IPS-18c (cell line): Measurements from ENCODE around the gene PHF20.
"Not testable (repeated sequence)": the region's sequence is repeated elsewhere in the genome, so short reads cannot be mapped to it uniquely, and the experiment has no call there.

ENCODE experiments used
- H3K4me3 ChIP-seq: 2 replicates; pipeline ENCODE4 v1.7.0; 2013; ENCODE audit warnings: low read depth, mild to moderate bottlenecking, low read length, moderate library complexity; ENCODE audit not compliant: insufficient read depth
- H3K9me3 ChIP-seq: one replicate; pipeline ENCODE4 v1.6.1; 2013; ENCODE audit warnings: mild to moderate bottlenecking, low read length, moderate library complexity; ENCODE audit not compliant: control insufficient read depth, insufficient read depth

PHF20 gene

DNA sequence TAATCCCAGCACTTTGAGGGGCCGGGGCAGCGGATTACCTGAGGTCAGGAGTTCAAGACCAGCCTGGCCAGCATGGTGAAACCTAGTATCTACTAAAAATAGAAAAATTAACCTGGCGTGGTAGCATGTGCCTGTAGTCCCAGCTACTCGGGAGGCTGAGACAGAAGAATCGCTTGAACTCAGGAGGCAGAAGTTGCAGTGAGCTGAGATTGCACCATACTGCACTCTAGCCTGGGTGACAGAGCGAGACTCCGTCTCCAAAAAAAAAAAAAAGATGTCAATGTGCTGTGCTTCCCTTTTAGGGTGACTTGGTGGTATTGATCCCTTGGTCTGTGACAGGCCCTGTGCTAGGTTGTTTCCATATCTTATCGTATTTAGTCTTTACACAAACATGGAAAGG lies 79.8 kb downstream of the PHF20 start:
- not testable (repeated sequence) for H3K4me3 ChIP-seq, H3K9me3 ChIP-seq

DNA sequence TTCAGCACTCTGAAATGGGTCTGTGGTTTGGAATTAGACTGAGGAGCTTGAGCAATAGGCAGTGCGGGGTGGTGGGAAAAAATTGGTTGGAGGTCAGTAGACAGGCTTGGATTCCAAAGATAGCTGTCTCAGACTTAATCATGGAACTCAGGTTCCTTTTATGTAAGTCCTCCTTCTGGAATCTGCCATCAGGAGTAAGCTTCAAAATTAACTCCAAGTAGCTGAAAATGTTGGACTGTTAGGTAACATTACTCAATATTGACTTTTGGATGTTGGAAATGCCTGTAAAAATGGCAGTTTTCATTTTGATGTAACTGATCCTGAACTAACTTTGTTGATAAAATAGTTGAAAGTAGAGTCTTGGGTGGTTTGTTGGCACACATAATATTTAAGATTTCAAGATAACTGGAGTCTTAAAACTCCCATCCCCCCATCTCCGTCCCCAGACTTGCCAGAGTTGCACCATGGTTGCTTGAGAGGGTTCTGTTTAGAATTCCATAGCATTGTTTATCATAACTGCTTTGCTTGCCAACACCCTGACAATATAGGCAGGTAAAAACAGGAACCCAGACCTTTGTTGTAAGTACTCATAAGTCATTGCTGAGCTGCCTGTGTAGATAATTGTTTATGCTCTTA lies 83.0 kb downstream of the PHF20 start:
- Histone ChIP-seq H3K4me3 (no peak overlapping the region), H3K9me3 (no peaks in the 10 kb centered on the region)

DNA sequence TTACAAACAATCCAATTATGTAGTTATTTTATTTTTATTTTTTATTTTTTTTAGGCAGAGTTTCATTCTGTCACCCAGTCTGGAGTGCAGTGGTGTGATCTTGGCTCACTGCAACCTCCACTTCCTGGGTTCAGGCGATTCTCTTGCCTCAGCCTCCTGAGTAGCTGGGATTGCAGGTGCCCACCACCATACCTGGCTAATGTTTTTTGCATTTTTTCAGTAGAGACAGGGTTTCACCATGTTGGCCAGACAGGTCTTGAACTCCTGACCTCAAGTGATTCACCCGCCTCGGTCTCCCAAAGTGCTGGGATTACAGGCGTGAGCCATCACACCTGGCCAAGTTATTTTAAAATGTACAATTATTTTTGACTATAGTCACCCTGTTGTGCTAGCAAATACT lies 83.8 kb downstream of the PHF20 start:
- not testable (repeated sequence) for H3K9me3 ChIP-seq, H3K4me3 ChIP-seq

DNA sequence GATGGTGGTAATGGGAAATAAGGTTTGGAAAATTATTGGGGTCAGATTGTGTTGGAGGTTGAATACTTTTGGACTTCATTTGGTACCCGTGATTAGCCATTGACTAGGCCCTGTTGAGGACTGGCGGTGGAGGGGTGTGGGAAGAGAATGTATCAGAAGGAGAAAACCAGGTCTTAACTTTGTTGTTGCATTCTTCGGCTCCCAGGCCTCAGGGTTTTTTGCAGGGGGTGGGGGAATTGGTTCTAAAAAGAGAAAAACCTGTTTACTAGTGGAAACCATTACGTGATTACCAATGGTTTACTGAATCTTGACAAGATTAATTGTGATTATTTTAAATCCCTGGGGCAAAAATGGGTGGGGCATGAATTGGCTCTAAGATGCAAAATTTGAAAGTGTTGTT lies 85.1 kb downstream of the PHF20 start:
- H3K4me3 ChIP-seq = no peak overlapping the region
- no peaks in the 10 kb centered on the region for H3K9me3 ChIP-seq

DNA sequence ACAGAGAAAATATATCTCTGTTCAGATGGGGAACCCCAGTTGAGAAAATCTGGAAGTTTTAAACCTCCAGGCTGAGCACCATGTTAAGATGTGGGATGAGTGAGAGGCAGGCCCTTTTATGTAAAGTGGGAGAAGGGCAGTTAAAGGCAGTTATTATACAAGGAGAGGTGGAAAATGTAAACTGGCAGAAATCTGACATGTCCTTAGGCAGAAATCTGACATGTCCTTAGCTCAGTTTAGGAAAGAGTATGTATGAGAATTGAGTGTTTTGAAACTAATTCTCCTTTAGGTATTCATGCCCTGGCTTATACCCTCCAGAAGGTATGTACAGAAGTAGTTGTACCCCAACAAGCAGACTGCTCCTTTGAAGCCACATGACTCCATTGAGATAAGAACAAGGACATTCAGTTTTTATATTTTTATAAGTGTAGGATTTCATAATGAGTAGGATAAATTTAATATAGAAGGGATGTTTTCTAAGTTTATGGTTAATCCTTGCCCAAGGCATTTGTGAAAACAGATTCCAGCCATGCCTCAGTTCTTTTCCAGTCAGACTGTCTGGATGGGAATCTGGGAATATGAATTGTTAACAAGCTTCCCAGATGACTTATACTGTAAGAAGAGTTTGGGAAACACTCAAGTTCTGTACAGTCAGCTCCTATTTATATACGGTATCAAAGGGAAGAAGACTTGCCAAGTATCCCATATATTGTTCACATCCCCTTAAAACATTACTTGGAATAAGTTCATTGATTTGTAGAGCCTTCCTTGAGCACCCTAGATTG lies 94.8 kb downstream of the PHF20 start:
- H3K4me3 ChIP-seq = no peak overlapping the region

DNA sequence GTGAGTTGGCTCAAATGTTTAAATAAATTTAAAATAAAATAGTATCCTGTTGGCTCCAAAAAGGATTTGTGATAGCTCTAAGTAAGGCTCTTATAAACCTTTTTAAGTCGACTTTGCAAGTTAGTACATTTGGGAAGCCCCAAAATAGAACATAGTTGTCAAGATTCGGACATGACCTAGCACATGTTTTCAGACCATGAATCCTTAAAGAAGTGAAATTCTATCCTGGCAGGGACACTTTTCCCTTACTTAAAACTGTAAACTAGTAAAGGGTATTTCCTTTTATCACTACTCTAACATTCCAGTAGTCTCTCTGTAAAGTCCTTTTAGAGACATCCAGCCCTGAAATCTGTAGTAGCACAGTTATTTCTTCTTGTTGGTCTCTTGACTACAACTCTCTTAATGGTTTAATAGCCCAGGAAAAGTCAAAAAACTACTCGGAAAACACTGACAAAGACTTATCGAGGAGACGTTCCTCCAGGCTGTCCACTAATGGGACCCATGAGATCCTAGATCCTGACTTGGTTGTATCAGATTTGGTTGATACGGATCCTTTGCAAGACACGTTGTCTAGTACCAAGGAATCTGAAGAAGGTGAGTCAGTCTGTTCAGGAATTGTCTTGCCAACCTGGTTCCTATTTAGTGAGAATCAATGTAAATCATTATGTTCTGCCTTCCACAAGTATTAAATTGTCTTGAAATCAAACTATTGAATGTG lies 98.9 kb downstream of the PHF20 start:
- H3K9me3 ChIP-seq = no peaks in the 10 kb centered on the region
- no peak overlapping the region for H3K4me3 ChIP-seq

More for the DNA sequence above, 94.8 kb downstream of the PHF20 start:
- H3K9me3 ChIP-seq = no peaks in the 10 kb centered on the region

DNA sequence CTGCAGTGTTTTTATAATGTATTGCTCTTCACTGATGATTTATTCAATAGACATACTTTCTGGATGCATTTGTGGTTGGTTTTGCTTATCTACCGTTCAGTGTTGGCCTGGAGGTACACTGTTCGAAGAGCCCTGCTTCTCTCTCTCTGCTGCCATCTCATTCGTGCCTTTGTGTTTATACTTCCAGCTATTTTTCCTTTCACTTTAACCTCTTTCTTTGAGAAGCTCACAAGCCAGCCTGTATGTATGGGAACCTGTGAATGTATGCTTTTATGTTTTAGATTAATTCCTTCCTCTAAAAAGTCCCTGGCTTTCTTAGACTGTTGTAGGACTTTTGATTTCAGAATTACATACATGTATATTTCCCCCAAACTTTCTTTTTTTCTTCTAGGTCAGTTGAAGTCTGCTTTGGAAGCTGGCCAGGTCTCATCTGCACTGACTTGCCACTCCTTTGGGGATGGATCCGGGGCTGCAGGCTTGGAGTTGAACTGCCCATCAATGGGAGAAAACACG lies 99.5 kb downstream of the PHF20 start:
- H3K4me3 ChIP-seq = no peak overlapping the region

DNA sequence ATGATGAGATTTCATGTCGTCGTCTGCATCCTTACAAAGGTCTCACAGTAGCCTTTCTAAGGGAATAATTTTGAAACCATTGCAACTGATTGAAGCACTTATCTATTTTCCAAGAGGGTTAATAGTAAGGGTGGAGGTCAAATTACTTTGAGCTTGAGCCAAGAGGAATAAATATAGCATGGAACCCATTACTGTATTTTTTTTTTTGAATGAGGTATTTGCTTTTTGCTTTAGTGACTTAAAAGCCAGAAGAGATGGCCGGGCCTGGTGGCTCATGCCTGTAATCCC lies 104.2 kb downstream of the PHF20 start:
- Histone ChIP-seq H3K9me3 (no peaks in the 10 kb centered on the region), H3K4me3 (no peak overlapping the region)

More for the DNA sequence above, 99.5 kb downstream of the PHF20 start:
- no peaks in the 10 kb centered on the region for H3K9me3 ChIP-seq

DNA sequence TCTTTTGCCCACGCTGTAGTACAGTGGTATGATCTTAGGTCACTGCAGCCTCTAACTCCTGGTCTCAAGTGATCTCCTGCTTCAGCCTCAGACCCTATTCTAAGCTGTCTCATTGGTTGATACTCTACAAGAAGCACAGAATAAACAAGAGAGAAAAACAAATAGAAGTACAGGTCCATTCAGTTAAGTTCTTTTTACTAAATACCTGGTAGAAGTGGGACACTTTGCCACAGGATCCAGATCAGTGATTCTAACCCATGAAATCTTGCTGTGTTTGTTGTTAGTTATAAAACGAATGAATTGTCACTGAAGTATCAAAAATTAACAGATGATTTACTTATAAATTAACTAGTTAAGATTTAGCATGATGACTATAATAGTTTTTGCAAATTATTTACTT lies 105.8 kb downstream of the PHF20 start:
- H3K9me3 ChIP-seq = no peaks in the 10 kb centered on the region
- H3K4me3 ChIP-seq = no peak overlapping the region

DNA sequence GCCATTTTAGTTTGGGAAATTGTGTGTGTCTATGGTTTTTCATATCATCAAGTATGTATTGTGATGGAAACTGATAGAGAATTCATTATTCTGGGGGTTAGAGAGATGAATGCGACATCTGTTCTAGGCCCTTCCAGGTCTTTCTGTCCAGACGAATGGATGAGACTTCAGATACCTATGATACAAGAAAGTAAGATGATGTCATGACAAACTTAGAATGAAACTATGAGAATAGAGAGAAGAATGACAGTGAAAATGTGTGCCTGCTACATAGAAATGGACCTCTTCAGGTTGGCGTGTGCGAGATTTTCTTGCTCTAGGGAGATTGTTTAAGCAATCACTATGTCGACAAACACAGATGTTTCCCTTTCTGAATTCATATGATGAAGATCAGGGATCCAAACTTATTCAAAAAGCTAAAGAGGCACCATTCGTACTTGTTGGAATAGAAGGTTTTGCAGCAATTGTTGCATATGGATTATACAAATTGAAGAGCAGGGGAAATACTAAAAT lies 106.4 kb downstream of the PHF20 start:
- Histone ChIP-seq H3K4me3 (no peak overlapping the region), H3K9me3 (no peaks in the 10 kb centered on the region)

DNA sequence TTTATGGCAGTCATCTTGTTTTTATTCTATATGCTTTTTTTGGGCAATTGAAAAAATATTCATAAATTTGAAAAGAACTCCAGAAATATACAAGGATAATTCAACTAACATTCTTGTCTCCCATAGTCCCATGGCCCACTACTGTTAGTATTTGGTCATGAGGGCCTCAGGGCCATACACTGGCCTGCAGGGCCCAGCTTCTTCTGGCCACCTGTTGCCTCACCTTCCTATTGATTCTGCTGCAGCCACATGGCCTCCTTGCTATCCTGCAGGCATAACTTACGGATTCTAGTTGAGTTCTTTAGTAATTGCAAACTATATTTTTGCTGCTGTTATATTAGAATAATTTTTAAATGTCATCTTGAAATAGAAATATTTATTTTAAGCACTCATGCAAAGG lies 109.9 kb downstream of the PHF20 start:
- no peaks in the 10 kb centered on the region for H3K9me3 ChIP-seq
- H3K4me3 ChIP-seq = no peak overlapping the region

DNA sequence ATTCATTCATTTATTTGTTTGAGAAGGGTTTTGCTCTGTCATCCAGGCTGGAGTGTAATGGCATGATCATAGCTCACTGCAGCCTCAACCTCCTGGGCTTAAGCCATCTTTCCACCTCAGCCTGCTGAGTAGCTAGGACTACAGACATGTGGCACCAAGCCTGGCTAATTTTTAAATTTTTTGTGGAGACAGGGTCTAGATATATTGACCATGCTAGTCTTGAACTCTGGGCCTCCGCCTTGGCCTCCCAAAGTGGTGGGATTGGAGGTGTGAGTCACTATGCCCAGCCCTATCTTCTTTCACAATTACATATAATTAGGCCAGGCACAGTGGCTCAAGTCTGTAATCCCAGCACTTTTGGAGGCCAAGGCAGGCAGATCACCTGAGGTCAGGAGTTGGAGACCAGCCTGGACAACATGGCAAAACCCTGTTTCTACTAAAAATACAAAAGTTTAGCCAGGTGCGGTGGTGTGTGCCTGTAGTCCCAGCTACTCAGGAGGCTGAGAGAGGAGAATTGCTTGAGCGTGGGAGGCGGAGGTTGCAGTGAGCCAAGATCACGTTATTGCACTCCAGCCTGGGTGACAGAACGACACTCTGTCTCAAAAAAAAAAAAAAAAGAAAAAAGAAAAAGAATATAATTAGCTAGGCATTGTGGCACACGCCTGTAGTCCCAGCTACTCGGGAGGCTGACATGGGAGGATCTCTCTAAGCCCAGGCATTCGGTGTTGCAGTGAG lies 110.8 kb downstream of the PHF20 start:
- H3K4me3 ChIP-seq, H3K9me3 ChIP-seq: not testable (repeated sequence)

DNA sequence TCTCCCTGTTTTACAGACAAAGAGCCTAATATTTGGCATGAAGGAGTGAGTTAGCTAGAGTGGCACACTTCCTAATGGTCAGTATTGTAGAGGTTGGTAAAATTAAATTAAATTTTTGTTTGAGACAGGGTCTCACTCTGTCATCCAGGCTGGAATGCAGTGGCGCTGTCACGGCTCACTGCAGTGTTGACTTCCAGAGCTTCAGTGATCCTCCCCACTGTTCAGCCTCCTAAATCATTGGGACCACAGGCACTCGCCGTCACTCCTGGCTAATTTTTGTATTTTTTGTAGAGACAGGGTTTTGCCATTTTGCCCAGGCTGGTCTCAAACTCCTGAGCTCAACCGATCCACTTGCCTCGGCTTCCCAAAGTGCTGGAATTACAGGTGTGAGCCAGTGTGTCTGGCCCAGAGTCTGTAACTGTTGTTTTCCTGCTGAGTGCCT lies 111.5 kb downstream of the PHF20 start:
- Histone ChIP-seq H3K9me3 (no peaks in the 10 kb centered on the region), H3K4me3 (no peak overlapping the region)

DNA sequence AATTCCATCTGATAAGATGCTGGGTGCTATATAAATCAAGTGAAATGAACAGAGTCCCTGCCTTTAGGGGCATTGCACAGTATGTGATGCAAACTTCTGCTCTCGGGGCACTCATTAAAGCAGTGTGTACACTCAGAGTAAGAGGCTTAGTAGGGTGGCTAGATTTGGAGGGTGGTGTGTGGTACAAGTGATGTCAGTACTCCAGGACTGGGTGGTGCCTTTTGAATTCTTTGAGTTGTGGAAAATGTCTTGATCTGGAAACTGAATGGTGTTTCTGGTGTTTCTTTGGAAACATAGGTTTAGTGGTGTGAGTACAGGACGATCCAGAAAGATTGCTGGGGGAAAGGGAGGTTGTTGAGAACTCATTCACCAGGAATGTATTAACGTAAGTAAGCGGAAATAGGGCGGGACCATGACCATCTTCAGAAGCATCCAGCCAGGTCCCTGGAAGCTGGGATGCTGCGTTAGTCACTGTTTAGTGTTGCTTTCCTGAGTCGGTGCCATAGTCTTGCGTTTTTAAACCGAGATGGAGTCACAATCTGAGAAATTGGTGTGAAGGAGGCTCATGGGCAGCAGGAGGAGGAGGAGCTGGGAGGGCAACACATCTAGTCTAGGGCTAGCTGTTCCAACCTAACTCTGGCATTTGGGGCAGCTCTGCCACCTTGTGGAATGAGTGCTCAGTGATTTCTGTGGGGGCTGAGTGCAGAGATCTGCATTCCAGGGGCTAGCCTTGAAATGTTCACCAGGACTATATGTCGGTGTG lies 112.1 kb downstream of the PHF20 start:
- H3K9me3 ChIP-seq = no peaks in the 10 kb centered on the region
- H3K4me3 ChIP-seq = no peak overlapping the region

DNA sequence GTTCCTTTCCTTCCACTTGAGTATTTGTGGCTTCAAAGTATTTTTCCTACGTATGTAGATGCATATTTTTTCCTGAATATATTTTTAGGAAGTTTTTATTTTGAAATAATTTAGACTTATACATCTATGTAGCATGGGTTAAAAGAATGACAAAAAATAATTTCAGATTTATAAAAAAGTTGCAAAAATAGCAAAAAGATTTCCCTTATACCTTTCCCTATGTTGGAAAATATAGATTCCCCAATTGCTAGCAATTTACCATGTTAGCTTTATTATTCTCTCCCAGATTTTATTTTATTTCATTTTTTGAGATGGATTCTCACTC lies 112.7 kb downstream of the PHF20 start:
- H3K4me3 ChIP-seq = no peak overlapping the region
- no peaks in the 10 kb centered on the region for H3K9me3 ChIP-seq

DNA sequence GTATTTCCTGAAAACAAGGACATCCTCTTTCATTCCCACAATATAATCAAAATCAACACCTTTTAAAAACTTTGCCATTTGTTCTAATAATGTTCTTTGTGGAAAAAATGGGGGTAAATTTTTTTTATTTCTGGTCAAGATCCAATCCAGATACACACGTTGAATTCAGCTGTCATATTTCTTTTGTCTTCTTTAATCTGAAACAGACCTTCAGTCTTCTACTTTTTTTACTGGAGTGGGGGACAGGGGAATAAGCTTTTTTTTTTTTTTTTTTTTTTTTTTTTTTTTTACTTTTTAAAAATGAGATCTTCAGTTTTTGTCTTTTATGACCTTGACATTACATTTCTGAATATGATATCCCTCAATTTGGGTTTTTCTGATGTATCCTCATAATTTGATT lies 113.4 kb downstream of the PHF20 start:
- Histone ChIP-seq H3K9me3 (no peaks in the 10 kb centered on the region), H3K4me3 (no peak overlapping the region)

DNA sequence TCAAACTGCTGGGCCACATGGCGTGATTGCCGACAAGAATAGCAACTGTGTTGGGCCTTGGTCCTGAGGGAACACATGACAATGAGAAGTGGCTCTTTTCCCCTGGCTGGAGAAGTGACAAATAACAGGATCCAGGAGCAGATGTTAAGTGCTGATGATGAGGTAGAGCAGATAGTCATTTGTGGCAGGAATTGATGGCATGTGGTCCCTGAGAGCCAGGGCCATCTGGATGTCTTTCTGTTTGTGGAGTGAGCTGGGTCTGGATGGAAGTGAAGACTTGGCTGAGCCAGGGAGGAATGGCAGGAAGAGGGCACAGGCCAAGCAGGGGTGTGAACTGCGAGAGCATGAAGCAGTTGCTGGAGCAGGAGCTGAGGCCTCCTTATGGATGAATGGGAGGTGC lies 114.7 kb downstream of the PHF20 start:
- H3K9me3 ChIP-seq = no peaks in the 10 kb centered on the region
- no peak overlapping the region for H3K4me3 ChIP-seq
